HG03139 (cell line): Measurements from ENCODE around the gene PTCH1.

ENCODE experiments used
- ATAC-seq: cut with Tn5 transposase; IDR thresholded peaks from one replicate; pipeline ENCODE4 v1.9.1; 2021; ENCODE audit not compliant: unreplicated experiment

Gene PTCH1

DNA sequence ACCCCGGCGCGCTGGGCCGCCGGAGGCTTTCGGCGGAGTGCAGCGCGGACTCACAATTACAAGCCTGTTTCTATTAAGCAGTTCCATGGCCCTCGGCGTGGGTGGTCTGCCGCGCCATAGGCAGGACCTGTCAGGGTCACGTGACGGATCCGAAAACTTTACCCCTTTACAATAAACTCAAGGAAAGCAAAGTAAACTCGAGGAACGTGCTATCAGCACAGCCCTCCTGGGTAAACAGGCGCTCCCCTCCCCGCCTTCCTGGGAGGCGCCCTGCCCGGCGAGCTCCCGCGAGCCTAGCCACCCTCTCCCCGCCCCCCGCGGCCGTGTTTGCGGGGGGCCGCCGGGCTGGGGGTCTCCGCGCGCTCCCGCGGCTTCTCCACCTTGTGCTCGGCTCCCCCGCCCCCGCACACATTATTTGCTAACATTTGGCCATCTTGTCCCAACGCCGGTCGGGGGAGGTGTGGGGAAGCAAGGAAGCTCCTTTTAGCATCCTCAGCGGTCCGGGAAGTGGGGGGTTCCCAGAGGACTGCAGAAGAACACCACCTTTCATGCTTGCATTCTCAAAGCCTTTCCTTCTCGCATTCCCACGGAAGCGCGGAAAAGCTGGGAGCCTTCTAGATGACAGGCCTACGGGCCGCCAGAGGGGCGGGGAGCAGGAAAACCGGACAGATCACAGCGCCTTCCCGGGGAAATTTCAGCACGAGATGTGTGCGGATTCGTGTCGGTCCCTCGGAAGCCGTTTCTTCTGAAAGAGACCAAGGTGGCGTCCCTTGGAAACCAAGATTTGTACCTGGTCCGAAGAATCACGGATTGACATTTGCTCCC, at the start of gene PTCH1:
TSS of gene PTCH1 (minus strand) at position 238 of the 825 bp plus-strand sequence.
- no peak for ATAC-seq

DNA sequence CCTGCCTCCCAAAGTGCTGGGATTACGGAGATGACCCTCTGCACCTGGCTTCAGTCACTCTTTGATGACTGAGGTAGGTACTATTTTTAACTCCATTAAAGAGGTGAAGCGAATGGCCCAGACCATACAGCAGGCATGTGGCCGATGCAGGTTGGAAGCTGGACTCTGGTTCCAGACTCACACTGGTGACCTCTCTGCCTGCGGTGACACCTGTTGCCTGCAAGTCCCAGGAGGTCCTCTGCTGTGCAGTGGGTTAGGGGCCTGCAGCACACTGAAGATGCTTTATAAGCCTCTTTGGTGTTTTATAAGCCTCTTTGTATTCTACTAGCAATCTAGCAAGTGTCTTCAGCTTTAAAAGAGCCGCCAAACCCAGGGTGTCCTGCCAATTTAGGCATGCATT, 49.2 kb upstream of the PTCH1 start:
- ATAC-seq, result no peak

DNA sequence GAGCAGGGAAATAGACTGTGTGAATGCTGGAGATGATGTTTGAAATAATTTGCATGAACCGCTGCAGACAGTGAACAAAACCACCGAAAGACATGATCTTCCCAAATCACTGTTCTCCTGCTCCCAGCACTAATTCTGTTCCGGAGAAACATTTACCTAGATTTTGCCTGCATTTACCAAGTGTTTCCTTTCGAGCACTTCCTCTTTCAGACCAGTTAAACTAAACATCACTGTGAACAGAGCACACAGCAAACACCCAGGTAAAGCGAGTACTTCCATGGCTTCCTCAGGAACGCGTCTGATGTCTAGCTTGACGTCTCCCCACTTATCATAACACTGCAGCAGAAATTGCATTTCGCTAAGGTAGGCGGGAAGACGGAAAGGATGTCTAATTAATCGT, 45.1 kb upstream of the PTCH1 start:
- no peak for ATAC-seq

DNA sequence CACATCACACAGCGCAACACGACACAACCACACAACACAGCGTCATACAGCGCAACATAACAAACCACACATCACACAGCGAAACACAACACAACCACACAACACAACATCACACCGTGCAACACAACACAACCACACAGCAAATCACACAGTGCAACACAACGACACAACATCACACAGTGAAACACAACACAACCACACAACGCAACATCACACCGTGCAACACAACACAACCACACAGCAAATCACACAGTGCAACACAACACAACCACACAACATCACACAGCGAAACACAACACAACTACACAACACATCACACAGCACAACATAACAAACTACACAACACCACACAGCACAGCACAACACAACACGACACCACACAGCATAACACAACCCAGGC, 40.4 kb upstream of the PTCH1 start:
- no peak for ATAC-seq

DNA sequence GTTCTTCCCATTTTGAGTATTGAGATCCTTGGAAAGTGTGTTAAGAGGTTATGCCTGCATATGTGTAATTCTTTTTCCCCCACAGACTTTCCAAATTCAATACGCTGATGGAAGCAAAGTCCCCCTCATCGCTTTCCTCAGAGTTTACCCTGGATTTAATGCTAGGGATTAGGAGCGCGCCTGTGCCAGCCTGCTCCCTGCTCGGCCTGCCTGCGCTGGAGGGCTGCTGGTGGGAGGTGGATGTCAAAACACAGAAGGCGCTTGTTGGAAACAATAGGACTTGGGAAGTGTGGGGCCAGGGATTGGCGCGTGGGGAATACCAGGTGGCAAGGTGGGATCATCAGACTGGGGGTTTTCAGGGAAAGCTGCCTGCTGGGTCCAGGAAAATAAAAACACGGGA, 39.8 kb upstream of the PTCH1 start:
- no peak for ATAC-seq

DNA sequence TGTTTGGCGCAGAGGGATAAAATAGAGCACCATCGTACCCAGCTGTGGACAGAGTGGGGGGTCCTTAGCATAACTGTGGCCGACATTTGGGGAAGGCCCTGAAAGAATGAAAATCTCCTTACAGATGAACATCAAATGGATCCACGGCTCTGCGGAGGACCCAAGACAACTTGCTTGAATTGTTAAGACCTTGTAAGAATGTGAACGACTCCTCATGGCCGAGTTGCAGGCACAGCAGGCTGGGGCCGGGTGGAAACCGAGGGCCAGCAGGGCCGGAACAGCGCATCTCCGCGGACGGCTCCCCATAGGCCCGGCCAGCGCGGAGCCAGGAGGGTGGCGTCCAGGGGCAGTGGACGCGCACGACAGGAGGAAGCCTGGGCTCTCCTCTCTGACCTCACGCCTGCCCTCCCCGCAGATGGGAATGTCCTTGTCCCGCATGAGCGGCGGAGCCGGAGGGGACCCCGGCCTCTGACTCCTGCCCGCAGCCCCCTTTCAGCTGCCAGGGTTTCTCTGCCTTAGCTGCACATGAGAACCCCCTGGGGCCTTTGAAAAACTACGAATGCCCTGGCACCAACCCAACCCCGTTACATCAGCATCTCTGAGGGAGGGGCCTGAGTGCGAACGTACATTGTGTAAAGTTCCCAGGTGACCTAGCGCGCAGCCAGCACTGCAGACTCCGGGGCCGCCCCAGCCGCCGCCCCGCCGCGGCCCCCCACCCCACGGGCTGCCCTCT, 36.2 kb upstream of the PTCH1 start:
- ATAC-seq, result no peak

DNA sequence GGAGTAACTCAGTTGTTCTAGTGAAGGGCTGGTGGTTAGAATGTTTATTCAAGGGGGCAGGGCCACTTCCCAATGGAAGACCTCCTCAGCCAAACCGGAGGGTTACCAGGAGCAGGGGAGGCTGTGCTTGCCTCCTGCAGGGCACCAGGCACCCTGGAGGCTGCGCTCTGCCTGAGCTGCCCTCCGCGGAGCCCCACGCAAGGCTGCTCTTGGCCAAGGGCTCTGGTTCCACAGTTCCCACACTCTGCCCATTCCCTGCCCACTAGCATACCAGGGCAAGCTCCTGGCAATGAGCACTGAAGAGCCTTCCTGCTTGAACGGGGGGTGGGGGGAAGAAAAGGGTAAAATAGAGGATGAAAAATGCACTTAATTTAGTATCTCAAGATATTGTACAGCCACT, 35.5 kb upstream of the PTCH1 start:
- no peak for ATAC-seq

DNA sequence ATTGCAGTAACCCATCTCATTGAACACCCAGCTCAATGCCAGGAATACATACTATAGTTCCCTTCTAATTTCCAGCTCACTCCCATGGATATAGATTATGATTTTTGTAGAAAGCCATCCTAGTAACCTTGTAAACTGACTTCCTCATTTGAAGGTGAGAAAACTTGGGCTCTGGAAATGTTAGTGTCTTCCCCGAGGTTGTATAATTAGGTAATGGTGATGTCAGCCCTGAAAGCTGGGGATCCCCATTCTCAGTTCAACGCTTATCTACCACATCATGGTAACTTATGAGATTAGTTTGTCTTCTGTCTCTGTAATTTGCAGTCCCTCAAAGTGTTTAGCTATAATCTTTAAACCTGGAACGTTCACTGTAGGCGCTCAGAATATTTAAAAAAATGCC, 34.6 kb upstream of the PTCH1 start:
- ATAC-seq, result no peak

DNA sequence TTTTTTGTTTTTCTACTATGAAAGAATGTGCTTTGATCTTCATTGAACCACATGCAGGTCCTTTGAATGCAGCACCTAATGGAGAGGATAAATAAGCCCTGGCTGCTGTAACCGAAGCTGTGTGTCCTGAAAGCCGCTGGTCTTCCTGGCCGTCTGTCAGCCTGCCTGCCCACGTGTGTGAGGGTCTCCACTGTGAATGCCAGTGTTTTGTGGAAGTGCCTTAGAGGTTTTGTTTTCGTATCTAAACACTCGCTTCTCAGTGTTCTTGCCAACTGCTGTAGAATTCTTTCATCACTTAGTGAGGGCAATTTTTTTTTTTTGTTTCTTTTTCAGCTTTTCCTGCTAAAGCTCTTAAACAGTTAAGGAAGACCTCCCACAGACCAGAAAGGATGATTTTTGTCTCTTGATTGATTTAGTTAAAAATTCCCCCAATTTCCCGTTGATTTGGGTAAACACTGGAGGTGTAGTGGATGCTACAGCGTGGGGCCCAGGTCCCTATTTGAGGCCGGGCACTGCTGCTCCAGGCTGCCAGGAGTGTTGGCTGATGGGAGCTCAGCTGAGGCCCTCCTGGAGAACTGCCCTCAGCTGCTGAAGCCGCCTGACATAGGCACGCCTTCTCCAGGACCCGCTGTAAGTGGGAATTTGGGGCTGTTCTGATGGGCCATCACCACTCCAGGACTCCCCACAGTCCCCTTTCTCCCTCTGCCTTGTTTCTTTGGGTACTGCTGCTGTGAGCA, 29.2 kb upstream of the PTCH1 start:
- no peak for ATAC-seq

DNA sequence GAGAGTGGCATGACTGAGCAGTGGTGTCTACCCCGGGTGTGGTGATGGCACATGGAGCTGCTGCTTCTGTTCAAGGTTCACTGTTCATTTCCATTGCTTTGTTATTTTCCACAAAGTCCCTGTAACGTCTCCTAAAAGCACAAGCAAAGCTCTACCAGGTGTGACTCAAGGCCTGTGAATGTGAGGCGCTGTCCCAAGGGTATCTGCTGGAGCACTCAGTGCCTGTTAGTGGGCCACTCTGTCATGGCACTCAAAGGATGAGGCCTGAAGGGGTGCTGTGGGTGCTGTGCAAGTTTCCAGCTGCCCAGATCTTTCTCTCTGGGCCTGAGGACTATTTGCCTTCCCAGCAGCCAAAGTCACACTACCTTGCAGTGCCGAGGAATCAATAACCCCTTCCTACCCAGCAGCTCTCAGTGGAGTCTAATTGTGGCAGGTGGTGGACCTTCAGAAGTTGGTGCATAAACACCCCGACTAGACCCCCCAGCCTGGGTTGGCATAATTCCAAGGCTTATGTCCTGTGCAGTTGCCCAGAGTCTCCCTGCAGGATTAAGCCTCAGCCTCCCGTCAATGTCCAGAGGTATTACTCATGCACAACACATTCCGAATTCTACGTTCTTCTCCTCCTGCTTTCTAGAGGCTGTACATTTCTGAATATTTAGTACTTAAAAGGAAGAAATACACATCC, 17.4 kb upstream of the PTCH1 start:
- ATAC-seq, result no peak

DNA sequence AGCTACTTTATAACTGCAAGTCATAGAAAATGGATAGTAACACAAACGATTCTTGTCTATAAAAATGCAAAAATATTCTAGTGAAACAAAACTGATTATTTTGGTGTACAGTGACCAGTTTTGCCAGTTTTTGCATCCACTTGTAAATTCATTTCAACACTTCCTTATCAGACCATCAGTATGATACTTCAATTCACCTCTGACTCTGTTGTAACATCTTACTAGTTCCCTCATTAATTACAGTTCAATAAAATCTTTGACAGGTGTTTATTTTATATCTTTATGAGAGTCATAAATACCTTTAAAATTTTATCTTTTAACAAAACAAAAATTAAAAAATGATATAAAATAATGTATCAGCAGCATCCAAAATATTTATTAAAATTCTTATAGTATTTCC, 13.1 kb upstream of the PTCH1 start:
- no peak for ATAC-seq

DNA sequence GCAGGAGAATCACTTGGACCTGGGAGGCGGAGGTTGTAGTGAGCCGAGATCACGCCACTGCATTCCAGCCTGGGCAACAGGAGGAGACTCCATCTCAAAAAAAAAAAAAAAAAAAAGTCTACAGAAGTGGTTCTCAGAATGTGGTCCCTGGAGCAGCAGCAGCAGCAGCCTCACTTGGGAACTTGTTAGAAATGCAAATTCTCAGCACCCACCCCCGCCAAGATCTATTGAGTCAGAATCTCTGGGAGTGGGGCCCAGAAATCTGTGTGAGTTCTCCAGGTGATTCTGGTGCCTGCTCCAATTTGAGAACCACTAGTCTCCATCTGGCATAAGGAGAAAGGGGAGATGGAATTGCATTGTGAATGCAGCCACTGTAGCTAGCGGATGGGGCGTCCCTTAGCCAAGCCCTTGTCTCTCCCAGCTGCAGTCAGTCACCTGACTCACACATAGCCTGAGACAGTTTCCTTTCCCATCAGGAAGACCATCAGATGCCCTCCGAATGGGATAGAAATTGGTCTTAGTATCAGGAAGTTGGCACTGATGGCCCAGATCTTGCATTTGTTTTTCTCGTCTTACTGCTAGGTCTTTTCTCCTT, 12.2 kb upstream of the PTCH1 start:
- ATAC-seq, result no peak

DNA sequence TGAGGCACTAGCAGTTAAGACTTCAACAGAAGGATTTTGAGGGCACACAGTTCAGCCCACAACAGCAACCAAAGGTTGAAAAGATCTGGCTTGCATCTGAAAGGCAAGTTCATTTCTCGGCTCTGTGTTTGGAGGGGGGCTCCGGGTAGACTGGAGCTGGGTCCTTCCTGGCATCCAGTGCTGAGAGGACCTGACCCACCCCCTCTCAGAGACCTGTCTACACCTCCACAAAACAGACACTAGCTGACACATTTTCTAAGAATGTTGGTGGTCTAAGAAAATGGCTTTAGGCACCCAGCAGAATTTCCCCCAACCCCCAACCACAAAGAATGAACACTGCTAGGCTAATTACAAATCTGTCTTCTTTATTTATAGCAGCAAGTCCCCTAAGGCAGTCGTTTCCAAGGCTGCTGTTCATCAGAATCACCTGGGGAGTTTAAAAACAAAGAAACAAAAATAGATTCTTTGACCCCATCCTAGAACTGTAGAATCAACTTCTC, 6.2 kb upstream of the PTCH1 start:
- ATAC-seq, result no peak

DNA sequence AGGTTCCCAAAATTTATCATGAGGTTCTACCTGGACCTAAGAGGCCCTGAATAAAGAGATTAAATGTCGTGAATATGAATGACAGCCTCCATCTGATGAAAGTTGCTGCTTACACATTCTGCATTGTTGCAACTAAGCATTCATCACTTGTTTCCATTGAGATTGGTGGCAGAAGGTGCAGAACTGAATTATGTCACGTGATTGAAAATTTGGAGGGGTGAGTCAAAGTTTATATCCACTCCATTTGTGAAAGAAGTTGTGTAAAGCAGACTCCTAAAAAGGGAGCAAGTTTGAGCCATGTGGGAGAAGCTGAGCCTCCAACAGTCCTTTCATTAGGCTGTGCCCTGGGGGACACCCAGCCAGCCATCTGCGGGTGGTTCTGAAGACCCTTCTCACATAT, 4.9 kb upstream of the PTCH1 start:
- ATAC-seq, result no peak

DNA sequence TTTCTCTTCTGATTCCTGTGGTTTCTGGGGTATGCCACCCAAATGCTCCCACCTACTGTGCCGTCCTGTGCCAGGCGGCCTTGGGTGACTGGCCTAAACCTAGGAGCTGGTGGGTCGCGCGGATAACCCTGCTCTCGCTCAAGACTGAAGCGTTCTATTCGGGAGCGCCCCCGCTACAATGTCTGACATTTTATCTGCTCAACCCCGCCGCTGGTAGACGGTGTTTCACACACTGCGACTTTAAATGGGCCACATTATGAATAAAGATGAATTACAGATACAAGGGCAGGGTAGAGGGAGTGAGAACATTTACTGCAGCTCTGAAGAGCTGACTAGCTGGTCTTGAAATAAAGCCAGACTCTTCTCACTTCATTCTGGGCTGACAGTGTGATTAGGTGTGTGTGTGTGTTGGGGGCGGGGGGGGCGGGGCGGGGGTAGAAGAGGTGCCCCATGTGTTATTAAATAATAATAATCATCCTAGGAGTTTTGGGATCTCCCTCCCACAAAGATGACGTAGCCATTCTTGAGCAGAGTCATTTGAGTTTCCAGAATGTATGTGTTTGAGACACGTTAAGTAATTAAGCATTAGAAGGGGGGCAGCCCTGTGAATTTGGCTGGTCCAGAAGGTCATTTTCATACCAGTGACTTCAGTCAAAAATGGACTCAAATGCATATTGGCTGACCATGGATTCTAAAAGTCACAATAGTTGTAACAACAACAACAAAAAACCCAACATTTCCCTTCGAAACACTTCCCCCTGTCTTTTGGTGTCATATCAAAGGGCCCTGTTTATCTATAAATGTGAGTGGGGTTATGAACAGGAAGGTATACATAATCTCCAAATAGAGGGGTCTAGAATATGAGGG, 1.0 kb upstream of the PTCH1 start:
- no peak for ATAC-seq

DNA sequence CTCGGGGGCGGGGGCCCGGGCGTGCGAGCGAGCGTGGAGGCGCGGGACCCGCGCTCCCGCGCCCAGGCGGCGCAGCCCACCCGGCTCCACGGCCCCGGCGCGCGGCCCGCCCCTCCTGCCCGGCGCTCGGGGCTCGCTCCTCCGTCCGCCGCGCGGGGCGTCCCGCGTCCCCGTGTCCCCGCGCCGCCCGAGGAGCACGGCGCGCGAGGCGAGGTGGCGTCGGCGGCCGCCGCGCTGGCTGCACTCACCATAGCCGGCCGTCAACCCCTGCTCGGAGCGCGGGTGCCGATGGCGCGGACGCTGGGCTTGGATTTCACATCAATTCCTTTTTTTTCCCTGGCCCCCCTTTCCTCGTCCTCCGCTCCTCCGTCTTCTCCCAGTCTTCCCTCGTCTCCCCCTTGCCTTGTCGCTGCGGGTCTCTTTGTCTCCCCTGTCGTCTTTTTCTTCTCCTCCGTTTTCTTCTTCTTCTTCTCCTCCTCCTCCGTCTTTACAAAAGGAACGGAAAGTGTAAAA, 494 bp downstream of the PTCH1 start:
- no peak for ATAC-seq

DNA sequence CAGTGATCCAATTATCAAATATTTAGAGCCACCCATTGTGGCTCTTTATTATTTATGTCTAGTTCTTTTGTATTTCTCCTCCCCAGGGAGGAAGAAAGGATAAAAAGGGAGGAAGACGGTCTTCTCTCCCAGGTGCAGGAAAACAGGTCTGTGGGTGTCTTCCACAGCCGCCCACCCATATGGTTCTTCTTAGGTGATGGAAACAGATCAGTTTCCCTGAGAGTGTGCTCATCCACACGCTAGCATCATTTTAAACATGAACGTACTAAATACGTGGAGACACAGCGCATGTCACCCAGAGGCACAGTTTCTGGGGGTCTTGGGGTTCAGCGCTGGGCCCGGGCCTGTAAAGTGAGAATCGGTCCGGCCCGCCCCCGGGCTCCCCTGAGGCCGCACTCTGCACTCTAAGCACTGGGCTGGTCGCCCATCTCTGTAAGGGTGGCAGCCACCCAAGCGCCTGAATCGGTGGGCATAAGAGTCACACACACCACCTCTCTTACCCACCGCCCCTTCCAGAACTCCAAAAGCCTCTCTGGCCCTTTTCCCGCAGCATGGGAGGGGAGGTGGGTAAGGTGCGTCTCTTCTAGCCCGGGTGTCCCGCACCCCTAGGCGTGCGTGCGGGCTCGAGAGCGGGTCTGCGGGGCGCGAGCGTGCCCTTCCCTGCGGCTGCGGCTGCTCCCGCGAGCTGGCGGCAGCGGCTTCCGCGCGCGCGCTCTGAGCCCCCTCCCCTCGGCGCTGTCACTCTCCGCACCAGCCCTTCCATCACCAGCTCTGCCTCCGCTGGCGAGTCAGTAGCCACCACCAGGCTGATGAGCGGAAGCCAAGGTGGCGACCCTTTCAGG, 1.3 kb downstream of the PTCH1 start:
- ATAC-seq, result no peak

DNA sequence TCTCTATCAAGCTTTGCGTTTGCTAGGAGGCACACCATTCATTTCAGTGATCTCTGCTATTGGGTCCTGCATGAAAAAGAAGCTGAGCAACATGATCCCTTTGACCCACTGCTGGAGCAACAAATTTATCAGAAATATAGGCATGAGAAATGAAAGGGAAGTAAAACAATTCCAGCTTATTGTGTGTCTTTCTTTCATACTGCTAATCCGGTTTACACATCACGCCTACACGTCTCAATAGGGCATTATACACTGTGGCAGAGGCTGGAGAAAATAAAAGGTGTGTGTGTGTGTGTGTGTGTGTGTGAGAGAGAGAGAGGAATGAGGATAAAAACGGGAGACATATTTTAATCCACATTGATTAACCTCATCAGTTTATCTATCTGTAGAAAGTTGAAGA, 2.4 kb downstream of the PTCH1 start:
- ATAC-seq, result no peak

DNA sequence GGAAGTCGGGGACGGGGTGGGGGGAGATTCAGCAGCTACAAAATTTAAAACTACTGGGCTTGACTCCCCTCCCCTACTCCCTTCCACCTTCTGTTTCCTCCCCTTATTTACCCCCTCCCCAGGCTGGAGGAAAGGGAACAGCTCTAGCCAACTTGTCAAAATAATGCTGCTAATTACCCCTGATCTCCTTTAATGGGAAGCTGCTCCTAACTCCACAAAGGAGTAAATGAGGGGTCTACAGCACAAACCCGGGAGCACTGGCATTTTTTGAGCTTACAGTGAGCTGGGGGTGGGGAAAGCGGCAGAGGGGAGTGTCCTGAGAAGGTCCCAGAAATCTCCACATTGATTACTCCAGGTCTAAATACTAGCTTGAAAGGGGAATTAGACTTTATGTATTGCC, 3.1 kb downstream of the PTCH1 start:
- no peak for ATAC-seq
